Activated T-cell treated with anti-CD3 and anti-CD28 coated beads, Interleukin-2, amount 50 U/mL, for 24 hours (primary cell): Measurements from ENCODE around the gene FOXS1.
"Not testable (repeated sequence)": the region's sequence is repeated elsewhere in the genome, so short reads cannot be mapped to it uniquely, and the experiment has no call there.

Source experiments
- DNase-seq: peaks from one replicate; pipeline ENCODE4 v3.0.0-alpha.2; 2020
- H3K27ac Mint-ChIP-seq: 2 replicates; pipeline ENCODE4 v1.8.0; 2020; ENCODE audit warnings: mild to moderate bottlenecking, mixed read lengths
- H3K27me3 Mint-ChIP-seq: 2 replicates; pipeline ENCODE4 v1.8.0; 2020; ENCODE audit warnings: mixed read lengths
- H3K36me3 Mint-ChIP-seq: 2 replicates; pipeline ENCODE4 v1.8.0; 2020; ENCODE audit warnings: low read depth, mixed read lengths
- H3K4me1 Mint-ChIP-seq: 2 replicates; pipeline ENCODE4 v1.8.0; 2020; ENCODE audit warnings: low read depth, mixed read lengths
- H3K4me3 Mint-ChIP-seq: 2 replicates; pipeline ENCODE4 v1.8.0; 2020; ENCODE audit warnings: mild to moderate bottlenecking, moderate library complexity, mixed read lengths
- H3K9me3 Mint-ChIP-seq: 2 replicates; pipeline ENCODE4 v1.8.0; 2020; ENCODE audit warnings: mixed read lengths

The FOXS1 gene

GRCh38 chr20:31838646-31839292, 6.6 kb downstream of the FOXS1 start:
- Mint-ChIP-seq H3K9me3 (no peaks in the 10 kb centered on the region), H3K27ac (no peak overlapping the region), H3K27me3 (no peaks in the 10 kb centered on the region), H3K4me3 (no peak overlapping the region), H3K4me1 (peaks cover 7% of the 10 kb centered on the region), H3K36me3 (no peaks in the 10 kb centered on the region)
- DNase-seq: no peak

- peaks cover 7% of the 10 kb centered on the region for H3K4me1 Mint-ChIP-seq
- H3K27ac Mint-ChIP-seq: no peak overlapping the region
- no peaks in the 10 kb centered on the region for H3K27me3 Mint-ChIP-seq
- H3K9me3 Mint-ChIP-seq: no peaks in the 10 kb centered on the region
- H3K36me3 Mint-ChIP-seq: no peaks in the 10 kb centered on the region
- DNase-seq: no peak
- H3K4me3 Mint-ChIP-seq: no peak overlapping the region
These were observed 7.5 kb downstream of the FOXS1 start for GRCh38 chr20:31837896-31838397.

GRCh38 chr20:31836853-31837608, 8.4 kb downstream of the FOXS1 start:
- H3K36me3 Mint-ChIP-seq: no peaks in the 10 kb centered on the region
- no peak overlapping the region for H3K27ac Mint-ChIP-seq
- H3K27me3 Mint-ChIP-seq: no peaks in the 10 kb centered on the region
- H3K4me1 Mint-ChIP-seq: peaks cover 7% of the 10 kb centered on the region
- no peak for DNase-seq
- H3K4me3 Mint-ChIP-seq: no peak overlapping the region
- no peaks in the 10 kb centered on the region for H3K9me3 Mint-ChIP-seq

GRCh38 chr20:31835977-31836852, 9.2 kb downstream of the FOXS1 start:
- DNase-seq: no peak
- Mint-ChIP-seq H3K27ac (peak overlapping the region; percentile 52), H3K27me3 (no peaks in the 10 kb centered on the region), H3K9me3 (no peaks in the 10 kb centered on the region), H3K36me3 (no peaks in the 10 kb centered on the region), H3K4me1 (peaks cover 7% of the 10 kb centered on the region), H3K4me3 (no peak overlapping the region)

- Mint-ChIP-seq H3K4me1 (peaks cover 7% of the 10 kb centered on the region), H3K4me3 (no peak overlapping the region), H3K27me3 (no peaks in the 10 kb centered on the region), H3K9me3 (no peaks in the 10 kb centered on the region), H3K27ac (no peak overlapping the region), H3K36me3 (no peaks in the 10 kb centered on the region)
- no peak for DNase-seq
These were observed 9.8 kb downstream of the FOXS1 start for GRCh38 chr20:31835554-31835953.

GRCh38 chr20:31833931-31834521, 11.4 kb downstream of the FOXS1 start:
- Mint-ChIP-seq H3K36me3 (no peaks in the 10 kb centered on the region), H3K27ac (no peak overlapping the region), H3K4me1 (peaks cover 7% of the 10 kb centered on the region), H3K4me3 (no peak overlapping the region), H3K27me3 (no peaks in the 10 kb centered on the region), H3K9me3 (no peaks in the 10 kb centered on the region)
- DNase-seq: no peak

- no peak overlapping the region for H3K27ac Mint-ChIP-seq
- H3K4me3 Mint-ChIP-seq: no peak overlapping the region
- DNase-seq: peak; percentile 77
- no peaks in the 10 kb centered on the region for H3K27me3 Mint-ChIP-seq
- no peaks in the 10 kb centered on the region for H3K36me3 Mint-ChIP-seq
- peaks cover 7% of the 10 kb centered on the region for H3K4me1 Mint-ChIP-seq
- no peaks in the 10 kb centered on the region for H3K9me3 Mint-ChIP-seq
These were observed 12.1 kb downstream of the FOXS1 start for GRCh38 chr20:31833130-31833930.

- H3K4me1 Mint-ChIP-seq: peaks cover 7% of the 10 kb centered on the region
- no peaks in the 10 kb centered on the region for H3K27me3 Mint-ChIP-seq
- H3K36me3 Mint-ChIP-seq: no peaks in the 10 kb centered on the region
- H3K4me3 Mint-ChIP-seq: no peak overlapping the region
- no peaks in the 10 kb centered on the region for H3K9me3 Mint-ChIP-seq
- H3K27ac Mint-ChIP-seq: peak overlapping the region; percentile 18
- no peak for DNase-seq
These were observed 13.6 kb downstream of the FOXS1 start for GRCh38 chr20:31831771-31832306.

GRCh38 chr20:31831211-31831610, 14.2 kb downstream of the FOXS1 start:
- H3K36me3 Mint-ChIP-seq: no peaks in the 10 kb centered on the region
- no peaks in the 10 kb centered on the region for H3K27me3 Mint-ChIP-seq
- H3K27ac Mint-ChIP-seq: no peak overlapping the region
- DNase-seq: no peak
- H3K4me3 Mint-ChIP-seq: no peak overlapping the region
- no peaks in the 10 kb centered on the region for H3K9me3 Mint-ChIP-seq
- H3K4me1 Mint-ChIP-seq: peaks cover 4% of the 10 kb centered on the region

GRCh38 chr20:31830406-31830981, 14.9 kb downstream of the FOXS1 start:
- no peaks in the 10 kb centered on the region for H3K27me3 Mint-ChIP-seq
- H3K9me3 Mint-ChIP-seq: no peaks in the 10 kb centered on the region
- no peak overlapping the region for H3K4me3 Mint-ChIP-seq
- H3K4me1 Mint-ChIP-seq: no peaks in the 10 kb centered on the region
- no peak overlapping the region for H3K27ac Mint-ChIP-seq
- DNase-seq: no peak
- no peaks in the 10 kb centered on the region for H3K36me3 Mint-ChIP-seq

GRCh38 chr20:31829731-31830130, 15.7 kb downstream of the FOXS1 start:
- H3K9me3 Mint-ChIP-seq: no peaks in the 10 kb centered on the region
- H3K36me3 Mint-ChIP-seq: no peaks in the 10 kb centered on the region
- H3K4me1 Mint-ChIP-seq: no peaks in the 10 kb centered on the region

GRCh38 chr20:31828016-31828415, 17.4 kb downstream of the FOXS1 start:
- not testable (repeated sequence) for H3K27ac Mint-ChIP-seq, H3K27me3 Mint-ChIP-seq, H3K4me1 Mint-ChIP-seq, DNase-seq, H3K4me3 Mint-ChIP-seq, H3K9me3 Mint-ChIP-seq, H3K36me3 Mint-ChIP-seq

More at GRCh38 chr20:31829731-31830130, 15.7 kb downstream of the FOXS1 start:
- Mint-ChIP-seq H3K27ac (no peak overlapping the region), H3K27me3 (no peaks in the 10 kb centered on the region), H3K4me3 (no peak overlapping the region)
- no peak for DNase-seq

GRCh38 chr20:31827059-31827458, 18.3 kb downstream of the FOXS1 start:
- H3K36me3 Mint-ChIP-seq: no peaks in the 10 kb centered on the region
- H3K27me3 Mint-ChIP-seq: no peaks in the 10 kb centered on the region
- H3K4me3 Mint-ChIP-seq: no peak overlapping the region
- DNase-seq: no peak
- peaks cover 2% of the 10 kb centered on the region for H3K4me1 Mint-ChIP-seq
- H3K27ac Mint-ChIP-seq: no peak overlapping the region
- no peaks in the 10 kb centered on the region for H3K9me3 Mint-ChIP-seq
